Measurements from ENCODE around the gene GRIK3. TPM values are rescaled to one million over a fixed set of nuclear protein-coding genes. Genes with fewer than 3 reads are reported as not detected.

Gene GRIK3
- total and polyA plus RNA-seq, 7 donors, result 0.03 to 0.15 (median 0.04) TPM; not detected in 2

DNA sequence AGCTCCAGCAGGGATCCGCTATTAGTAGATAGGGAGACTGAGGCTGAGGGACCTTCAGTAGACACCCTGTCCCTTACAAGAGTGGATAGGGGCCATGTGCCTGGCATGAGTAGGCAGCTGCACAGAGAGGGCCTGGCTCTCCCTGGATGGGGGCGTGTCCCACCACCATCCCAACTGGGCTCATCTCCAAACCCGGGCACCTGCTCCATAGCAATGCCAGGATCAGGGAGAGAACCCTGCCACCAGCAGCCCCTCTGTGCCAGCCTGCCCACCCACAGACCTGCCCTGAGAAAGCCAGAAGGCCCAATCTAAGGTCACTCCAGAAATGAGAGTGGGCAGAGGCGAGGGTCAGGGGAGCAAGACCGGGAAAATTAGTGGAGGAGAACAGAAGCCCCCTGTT lies 121.3 kb downstream of the GRIK3 start:
- 35 to 50% (median 42%) methylated on average over 5 of the region's 5 CpGs for WGBS, 3 donors
- Histone ChIP-seq H3K27me3 (ENCODE audit: insufficient read depth in 3 of 3, low read length in 2 of 3) (peaks cover 0 to 9% (median 2%) of the 10 kb centered on the region in 3 donors), H3K9me3 (no peaks in the 10 kb centered on the region), H3K36me3 (ENCODE audit: insufficient read depth in 1 of 2, low read depth in 1 of 2) (no peaks in the 10 kb centered on the region), H3K4me3 (no peak overlapping the region), H3K4me1 (no peaks in the 10 kb centered on the region), H3K27ac (no peak overlapping the region)
- DNase-seq (no peak), ATAC-seq (no peak)
- TF ChIP-seq, protein P1, sequence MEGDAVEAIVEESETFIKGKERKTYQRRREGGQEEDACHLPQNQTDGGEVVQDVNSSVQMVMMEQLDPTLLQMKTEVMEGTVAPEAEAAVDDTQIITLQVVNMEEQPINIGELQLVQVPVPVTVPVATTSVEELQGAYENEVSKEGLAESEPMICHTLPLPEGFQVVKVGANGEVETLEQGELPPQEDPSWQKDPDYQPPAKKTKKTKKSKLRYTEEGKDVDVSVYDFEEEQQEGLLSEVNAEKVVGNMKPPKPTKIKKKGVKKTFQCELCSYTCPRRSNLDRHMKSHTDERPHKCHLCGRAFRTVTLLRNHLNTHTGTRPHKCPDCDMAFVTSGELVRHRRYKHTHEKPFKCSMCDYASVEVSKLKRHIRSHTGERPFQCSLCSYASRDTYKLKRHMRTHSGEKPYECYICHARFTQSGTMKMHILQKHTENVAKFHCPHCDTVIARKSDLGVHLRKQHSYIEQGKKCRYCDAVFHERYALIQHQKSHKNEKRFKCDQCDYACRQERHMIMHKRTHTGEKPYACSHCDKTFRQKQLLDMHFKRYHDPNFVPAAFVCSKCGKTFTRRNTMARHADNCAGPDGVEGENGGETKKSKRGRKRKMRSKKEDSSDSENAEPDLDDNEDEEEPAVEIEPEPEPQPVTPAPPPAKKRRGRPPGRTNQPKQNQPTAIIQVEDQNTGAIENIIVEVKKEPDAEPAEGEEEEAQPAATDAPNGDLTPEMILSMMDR (IDR thresholded peaks at IDR 0.05), result no peak
- intact Hi-C loops (cut with DNase I), result no loop called here

DNA sequence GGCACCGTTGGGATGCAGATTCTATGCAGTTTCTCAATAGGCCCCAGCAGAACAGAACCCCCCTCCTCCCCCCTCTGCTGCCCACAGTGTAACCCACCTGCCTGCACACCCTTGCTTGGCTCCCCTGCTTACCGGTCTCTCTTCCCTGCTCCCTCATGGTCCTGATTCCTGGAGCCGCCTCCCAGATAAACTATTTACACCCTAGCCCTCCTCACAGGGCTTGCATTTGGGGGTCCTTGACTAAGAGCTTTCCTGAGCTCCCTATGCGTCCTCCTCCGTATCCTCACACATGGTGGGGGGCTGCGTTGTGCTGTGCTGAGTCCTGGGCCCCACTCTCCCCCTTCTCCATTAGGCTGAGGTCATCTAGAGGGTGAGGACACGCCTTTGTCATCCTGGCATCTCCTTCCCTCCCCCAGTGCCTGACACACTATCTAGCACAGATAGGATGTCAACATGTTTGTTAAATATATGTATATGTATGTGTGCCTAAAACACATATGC lies 121.9 kb downstream of the GRIK3 start:
- H3K4me1 ChIP-seq, result no peaks in the 10 kb centered on the region
- H3K36me3 ChIP-seq (ENCODE audit: insufficient read depth in 1 of 2, low read depth in 1 of 2), result no peaks in the 10 kb centered on the region
- H3K27ac ChIP-seq, result no peak overlapping the region
- TF ChIP-seq, protein P1 (IDR thresholded peaks at IDR 0.05), result no peak
- WGBS, 3 donors, result 59 to 70% (median 62%) methylated on average over 7 of the region's 7 CpGs
- DNase-seq, result no peak
- intact Hi-C loops (cut with DNase I), result no loop called here
- peaks cover 0 to 9% (median 2%) of the 10 kb centered on the region in 3 donors for H3K27me3 ChIP-seq (ENCODE audit: insufficient read depth in 3 of 3, low read length in 2 of 3)
- no peak for ATAC-seq
- no peaks in the 10 kb centered on the region for H3K9me3 ChIP-seq
- H3K4me3 ChIP-seq, result no peak overlapping the region

DNA sequence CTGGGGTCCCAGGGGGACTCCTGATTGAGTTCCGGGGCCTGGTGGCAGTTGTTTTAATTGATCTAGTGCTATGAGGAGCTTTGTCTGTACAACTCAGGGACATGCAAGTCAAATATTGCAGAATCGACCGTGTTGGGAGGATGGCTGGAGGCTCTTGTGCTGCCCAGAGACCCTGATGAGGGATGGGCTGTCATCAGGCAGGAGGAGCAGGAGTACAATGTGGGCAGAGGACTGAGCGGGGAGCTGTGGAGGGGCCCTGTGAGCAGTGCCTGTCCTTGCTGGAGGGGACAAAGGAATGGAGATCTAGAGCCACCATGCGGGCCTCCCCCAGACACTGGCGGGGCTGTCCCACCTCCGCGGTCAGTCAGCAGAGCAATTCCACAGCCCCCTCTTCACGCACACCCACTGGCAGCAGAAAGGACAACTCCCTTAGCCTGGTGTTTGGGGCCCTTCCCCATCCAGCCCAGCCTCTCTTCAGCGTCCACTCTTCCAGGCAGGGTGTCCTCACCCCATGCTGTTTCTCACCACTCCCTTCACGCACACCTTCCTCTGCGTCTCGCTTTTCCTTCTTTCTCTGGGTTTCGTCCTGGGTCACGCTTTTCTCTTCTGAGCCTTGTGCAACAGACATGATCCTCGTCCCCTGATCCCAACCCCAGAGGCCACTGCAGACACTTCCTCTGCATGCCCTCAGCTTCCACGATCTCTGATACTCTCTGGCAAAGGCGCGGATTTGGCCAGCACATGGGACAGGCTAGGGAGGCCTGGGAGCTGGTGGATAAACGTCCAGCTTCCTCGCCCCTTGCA lies 122.6 kb downstream of the GRIK3 start:
- Histone ChIP-seq H3K9me3 (no peaks in the 10 kb centered on the region), H3K4me1 (no peaks in the 10 kb centered on the region), H3K27ac (no peak overlapping the region), H3K36me3 (ENCODE audit: insufficient read depth in 1 of 2, low read depth in 1 of 2) (no peaks in the 10 kb centered on the region), H3K27me3 (ENCODE audit: insufficient read depth in 3 of 3, low read length in 2 of 3) (peaks cover 0 to 9% (median 2%) of the 10 kb centered on the region in 3 donors), H3K4me3 (no peak overlapping the region)
- DNase-seq (no peak), ATAC-seq (no peak)
- TF ChIP-seq, protein P1 (IDR thresholded peaks at IDR 0.05), result no peak
- WGBS, 3 donors, result 79 to 83% (median 81%) methylated on average over 20 to 21 of the region's 21 CpGs
- intact Hi-C loops (cut with DNase I), result no loop called here

DNA sequence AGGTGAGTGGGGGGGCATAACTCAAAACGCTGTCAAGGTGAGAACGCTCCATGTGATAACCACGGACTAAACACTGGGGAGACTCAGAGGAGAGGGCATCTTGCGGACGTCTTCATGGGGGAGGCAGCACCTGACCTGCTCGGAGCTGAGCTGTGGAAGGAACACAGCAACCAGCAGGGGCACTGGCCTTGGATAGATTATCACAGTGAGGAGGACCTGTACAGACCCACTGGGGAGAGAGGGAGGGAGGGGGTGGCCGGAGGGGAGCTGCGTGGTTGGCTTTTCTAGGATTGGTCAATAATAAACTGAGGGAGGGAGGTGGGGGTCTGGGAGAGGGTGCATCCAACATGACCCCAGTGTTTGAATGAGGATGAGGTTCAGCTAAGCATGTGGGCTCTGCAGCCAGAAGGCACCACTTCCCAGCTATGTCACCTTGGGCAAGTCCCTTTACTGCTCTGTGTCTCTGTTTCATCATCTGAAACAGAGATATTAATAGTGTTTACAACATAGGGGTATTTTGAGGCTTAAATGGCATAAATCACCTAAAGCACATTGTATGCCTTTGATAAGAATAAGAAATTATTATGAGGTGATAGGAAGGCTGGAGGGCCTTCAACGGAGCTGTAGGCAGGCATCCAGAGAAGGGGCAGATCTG lies 123.3 kb downstream of the GRIK3 start:
- TF ChIP-seq, protein P1 (IDR thresholded peaks at IDR 0.05), result no peak
- no peaks in the 10 kb centered on the region for H3K9me3 ChIP-seq
- H3K4me3 ChIP-seq, result no peak overlapping the region
- ATAC-seq (no peak), DNase-seq (no peak)
- no peak overlapping the region for H3K27ac ChIP-seq
- H3K27me3 ChIP-seq (ENCODE audit: insufficient read depth in 3 of 3, low read length in 2 of 3), result peaks cover 0 to 9% (median 0%) of the 10 kb centered on the region in 3 donors
- no peaks in the 10 kb centered on the region for H3K36me3 ChIP-seq (ENCODE audit: insufficient read depth in 1 of 2, low read depth in 1 of 2)
- no peaks in the 10 kb centered on the region for H3K4me1 ChIP-seq
- intact Hi-C loops (cut with DNase I), result no loop called here
- WGBS, 3 donors, result 66 to 76% (median 71%) methylated on average over 9 of the region's 9 CpGs
